Measurements from ENCODE around the gene MMEL1. TPM values are rescaled to one million over a fixed set of nuclear protein-coding genes. Genes with fewer than 3 reads are reported as not detected.

MMEL1 gene
- total RNA-seq, 2 donors from 2014 or later = not detected

- ATAC-seq = no peak
- Histone ChIP-seq H3K27me3 (no peaks in the 10 kb centered on the region), H3K27ac (no peak overlapping the region), H3K36me3 (replicated peaks in 1 of 2; ENCODE audit: insufficient read depth in 1 of 2, low read depth in 2 of 2) (no peaks in the 10 kb centered on the region), H3K4me3 (no peak overlapping the region), H3K9me3 (no peaks in the 10 kb centered on the region), H3K4me1 (no peaks in the 10 kb centered on the region)
- TF ChIP-seq POLR2A (IDR thresholded peaks at IDR 0.05) = no peak
- no peak for TF ChIP-seq CTCF (IDR thresholded peaks at IDR 0.05)
- WGBS, 2 donors = 0 to 4% methylated on average over 1 of the region's 1 CpG
- intact Hi-C loops (cut with DNase I) = no loop called here
- DNase-seq = no peak
Observed at GRCh38 chr1:2617971-2618470, 14.8 kb downstream of the MMEL1 start.

- 84 to 85% methylated on average over 2 of the region's 2 CpGs for WGBS, 2 donors
- H3K4me1 ChIP-seq = no peaks in the 10 kb centered on the region
Observed at GRCh38 chr1:2614145-2614544, 18.7 kb downstream of the MMEL1 start.

GRCh38 chr1:2612591-2613365 is 20.0 kb downstream of the MMEL1 start:
- Histone ChIP-seq H3K36me3 (replicated peaks in 1 of 2; ENCODE audit: insufficient read depth in 1 of 2, low read depth in 2 of 2) (no peaks in the 10 kb centered on the region), H3K4me3 (no peak overlapping the region), H3K4me1 (no peaks in the 10 kb centered on the region), H3K27ac (no peak overlapping the region), H3K27me3 (no peaks in the 10 kb centered on the region), H3K9me3 (no peaks in the 10 kb centered on the region)
- ATAC-seq (no peak), DNase-seq (no peak)
- 80 to 83% methylated on average over 7 to 11 of the region's 11 CpGs for WGBS, 2 donors
- no peak for TF ChIP-seq POLR2A (IDR thresholded peaks at IDR 0.05)
- no peak for TF ChIP-seq CTCF (IDR thresholded peaks at IDR 0.05)
- intact Hi-C loops (cut with DNase I) = no loop called here

More at GRCh38 chr1:2614145-2614544, 18.7 kb downstream of the MMEL1 start:
- H3K4me3 ChIP-seq = no peak overlapping the region
- H3K36me3 ChIP-seq (replicated peaks in 1 of 2; ENCODE audit: insufficient read depth in 1 of 2, low read depth in 2 of 2) = no peaks in the 10 kb centered on the region
- H3K27ac ChIP-seq = no peak overlapping the region
- intact Hi-C loops (cut with DNase I) = no loop called here
- DNase-seq = no peak
- H3K27me3 ChIP-seq = no peaks in the 10 kb centered on the region
- TF ChIP-seq CTCF (IDR thresholded peaks at IDR 0.05) = no peak
- no peak for TF ChIP-seq POLR2A (IDR thresholded peaks at IDR 0.05)
- ATAC-seq = no peak
- H3K9me3 ChIP-seq = no peaks in the 10 kb centered on the region

GRCh38 chr1:2611621-2612437 is 21.0 kb downstream of the MMEL1 start:
- no peaks in the 10 kb centered on the region for H3K36me3 ChIP-seq (replicated peaks in 1 of 2; ENCODE audit: insufficient read depth in 1 of 2, low read depth in 2 of 2)
- TF ChIP-seq POLR2A (IDR thresholded peaks at IDR 0.05) = no peak
- TF ChIP-seq CTCF (IDR thresholded peaks at IDR 0.05) = no peak
- H3K4me1 ChIP-seq = no peaks in the 10 kb centered on the region
- no peak overlapping the region for H3K4me3 ChIP-seq
- WGBS, 2 donors = 81 to 100% methylated on average over 1 to 18 of the region's 19 CpGs
- H3K27me3 ChIP-seq = no peaks in the 10 kb centered on the region
- DNase-seq (no peak), ATAC-seq (no peak)
- intact Hi-C loops (cut with DNase I) = no loop called here
- no peak overlapping the region for H3K27ac ChIP-seq
- no peaks in the 10 kb centered on the region for H3K9me3 ChIP-seq

Data from body of pancreas (tissue), 4 donors.